HG03565 (cell line): ENCODE measurements around the gene KIF7.

Experiments
- ATAC-seq: cut with Tn5 transposase; IDR thresholded peaks from one replicate; pipeline ENCODE4 v1.9.1; 2021; ENCODE audit warnings: mild to moderate bottlenecking, moderate library complexity; ENCODE audit not compliant: unreplicated experiment

The KIF7 gene

GRCh38 chr15:89671687-89672086 lies 16.4 kb upstream of the KIF7 start:
- ATAC-seq, result no peak

GRCh38 chr15:89670971-89671560 lies 15.8 kb upstream of the KIF7 start:
- no peak for ATAC-seq

- ATAC-seq, result no peak
Observed at GRCh38 chr15:89669941-89670340, 14.7 kb upstream of the KIF7 start.

GRCh38 chr15:89669309-89669865 lies 14.1 kb upstream of the KIF7 start:
- no peak for ATAC-seq

GRCh38 chr15:89668171-89668570 lies 12.9 kb upstream of the KIF7 start:
- ATAC-seq, result no peak

GRCh38 chr15:89667706-89667960 lies 12.4 kb upstream of the KIF7 start:
- no peak for ATAC-seq

GRCh38 chr15:89666858-89667705 lies 11.8 kb upstream of the KIF7 start:
- no peak for ATAC-seq

- ATAC-seq, result no peak
Observed at GRCh38 chr15:89666184-89666857, 11.1 kb upstream of the KIF7 start.

- ATAC-seq, result no peak
Observed at GRCh38 chr15:89665449-89666181, 10.3 kb upstream of the KIF7 start.

GRCh38 chr15:89664441-89665350 lies 9.4 kb upstream of the KIF7 start:
- no peak for ATAC-seq

GRCh38 chr15:89662893-89663626 lies 7.8 kb upstream of the KIF7 start:
- ATAC-seq, result no peak

- no peak for ATAC-seq
Observed at GRCh38 chr15:89660556-89660955, 5.3 kb upstream of the KIF7 start.

GRCh38 chr15:89659295-89659694 lies 4.0 kb upstream of the KIF7 start:
- ATAC-seq, result no peak

- no peak for ATAC-seq
Observed at GRCh38 chr15:89657686-89658200, 2.5 kb upstream of the KIF7 start.

- ATAC-seq, result no peak
Observed at GRCh38 chr15:89656116-89656815, 999 bp upstream of the KIF7 start.

GRCh38 chr15:89654301-89654761 lies 936 bp downstream of the KIF7 start:
- ATAC-seq, result no peak

- no peak for ATAC-seq
Observed at GRCh38 chr15:89653578-89653977, 1.7 kb downstream of the KIF7 start.

GRCh38 chr15:89652666-89653065 lies 2.6 kb downstream of the KIF7 start:
- no peak for ATAC-seq

GRCh38 chr15:89652131-89652530 lies 3.1 kb downstream of the KIF7 start:
- ATAC-seq, result no peak
